Neural cell (in vitro differentiated cells): ENCODE data around the gene GALNT12. TPM values are rescaled to one million over a fixed set of nuclear protein-coding genes. Genes with fewer than 3 reads are reported as not detected.
A peak's percentile ranks its signal among the peaks of the same experiment; 100 is the strongest.

ENCODE experiments used
- H2AFZ ChIP-seq: fragments of 200-600, 300-800 bp; sonication (generic), shearing (Covaris generic); 2 replicates; pipeline ENCODE4 v1.6.0; 2014; ENCODE audit warnings: low read depth, mild to moderate bottlenecking, antibody characterized with exemption, low read length, moderate library complexity
- H3F3A ChIP-seq: fragments of 200-600 bp; shearing (Covaris generic); 2 replicates; pipeline ENCODE4 v1.6.1; 2016; ENCODE audit warnings: mild to moderate bottlenecking, moderate library complexity, mixed read lengths, antibody characterized with exemption, low read length; ENCODE audit not compliant: insufficient read depth, poor library complexity, severe bottlenecking
- H3K27ac ChIP-seq: fragments of 200-600, 300-800 bp; sonication (generic), shearing (Covaris generic); 2 replicates; pipeline ENCODE4 v1.5.1; 2014; ENCODE audit warnings: mild to moderate bottlenecking, low read length, moderate library complexity
- H3K27me3 ChIP-seq: fragments of 300-800, 200-600 bp; sonication (generic), shearing (Covaris generic); 2 replicates; pipeline ENCODE4 v1.6.0; 2014; ENCODE audit warnings: mild to moderate bottlenecking, low read depth, low read length, moderate library complexity; ENCODE audit not compliant: insufficient read depth
- H3K36me3 ChIP-seq: fragments of 300-800, 200-600 bp; sonication (generic), shearing (Covaris generic); 2 replicates; pipeline ENCODE4 v1.5.1; 2014; ENCODE audit warnings: mild to moderate bottlenecking, antibody characterized with exemption, low read length, moderate library complexity; ENCODE audit not compliant: insufficient read depth
- H3K4me2 ChIP-seq: fragments of 300-800, 200-600 bp; sonication (generic), shearing (Covaris generic); 2 replicates; pipeline ENCODE4 v1.6.0; 2014; ENCODE audit warnings: mild to moderate bottlenecking, low read length
- H3K4me3 ChIP-seq: fragments of 300-800, 200-600 bp; sonication (generic), shearing (Covaris generic); 2 replicates; pipeline ENCODE4 v1.5.1; 2014; ENCODE audit warnings: mild to moderate bottlenecking, low read length, moderate library complexity
- H3K79me2 ChIP-seq: fragments of 200-600 bp; shearing (Covaris generic); replicated peaks from 2 replicates; pipeline ENCODE4 v1.6.0; 2014; ENCODE audit warnings: mild to moderate bottlenecking, low read length, moderate library complexity; ENCODE audit not compliant: insufficient read depth
- H3K9ac ChIP-seq: fragments of 300-800, 200-600 bp; sonication (generic), shearing (Covaris generic); 2 replicates; pipeline ENCODE4 v1.6.1; 2016; ENCODE audit warnings: mild to moderate bottlenecking, low read length, mixed read lengths
- H3K9me2 ChIP-seq: fragments of 200-600 bp; shearing (Covaris generic); 2 replicates; pipeline ENCODE4 v1.6.1; 2016; ENCODE audit warnings: mild to moderate bottlenecking, low read length, mixed read lengths; ENCODE audit not compliant: insufficient read depth
- H3K9me3 ChIP-seq: fragments of 200-600, 300-800 bp; sonication (generic), shearing (Covaris generic); 2 replicates; pipeline ENCODE4 v1.6.1; 2016; ENCODE audit warnings: mild to moderate bottlenecking, mixed run types, low read length, moderate library complexity, mixed read lengths
- H4K20me1 ChIP-seq: fragments of 200-600 bp; shearing (Covaris generic); 2 replicates; pipeline ENCODE4 v1.6.1; 2016; ENCODE audit warnings: mild to moderate bottlenecking, mixed run types; ENCODE audit not compliant: insufficient read depth
- EP300 ChIP-seq: fragments of 450-650 bp; conservative IDR thresholded peaks from 2 replicates; pipeline ENCODE4 v1.6.1; 2014; ENCODE audit warnings: antibody characterized with exemption, mild to moderate bottlenecking, moderate library complexity; ENCODE audit not compliant: poor library complexity, severe bottlenecking
- EZH2 ChIP-seq: fragments of 200-600, 300-800 bp; shearing (Covaris generic), sonication (generic); IDR thresholded peaks from 2 replicates; pipeline ENCODE4 v1.6.1; 2014; ENCODE audit warnings: antibody characterized with exemption, low read length, borderline replicate concordance, mild to moderate bottlenecking; ENCODE audit not compliant: insufficient read depth, poor library complexity, severe bottlenecking
- MXI1 ChIP-seq: fragments of 450-650 bp; conservative IDR thresholded peaks from 2 replicates; pipeline ENCODE4 v1.6.1; 2014; ENCODE audit warnings: antibody characterized with exemption, mild to moderate bottlenecking; ENCODE audit not compliant: poor library complexity, severe bottlenecking
- POLR2AphosphoS5 ChIP-seq: IDR thresholded peaks from 2 replicates; pipeline ENCODE4 v1.6.1; 2012
- RAD21 ChIP-seq: fragments of 450-650 bp; conservative IDR thresholded peaks from 2 replicates; pipeline ENCODE4 v1.6.1; 2014; ENCODE audit warnings: antibody characterized with exemption, mild to moderate bottlenecking, moderate library complexity
- SMC3 ChIP-seq: fragments of 450-650 bp; conservative IDR thresholded peaks from 2 replicates; pipeline ENCODE4 v1.6.1; 2014; ENCODE audit warnings: antibody characterized with exemption, mild to moderate bottlenecking, moderate library complexity; ENCODE audit not compliant: poor library complexity
- TAF1 ChIP-seq: IDR thresholded peaks from 2 replicates; pipeline ENCODE4 v1.6.1; 2012; ENCODE audit warnings: low read depth
- polyA plus RNA-seq: library from polyadenylated mRNA; depleted of rRNA; stranded (reverse); fragments of >200 nt; gene quantifications from 2 replicates; pipeline ENCODE4 v1.2.3, GENCODE V29; 2014
- TF ChIP-seq, protein P1 (sequence below): IDR thresholded peaks from 2 replicates; pipeline ENCODE4 v1.6.1; 2012; ENCODE audit warnings: borderline replicate concordance
- TF ChIP-seq, protein P2 (sequence below): fragments of 450-650 bp; IDR thresholded peaks from 2 replicates; pipeline ENCODE4 v1.5.1; 2014; ENCODE audit warnings: antibody characterized with exemption, mild to moderate bottlenecking, moderate library complexity; ENCODE audit not compliant: poor library complexity, severe bottlenecking

The GALNT12 gene
- polyA plus RNA-seq, 1 donor from 2014 or later, result 8.4 TPM

DNA sequence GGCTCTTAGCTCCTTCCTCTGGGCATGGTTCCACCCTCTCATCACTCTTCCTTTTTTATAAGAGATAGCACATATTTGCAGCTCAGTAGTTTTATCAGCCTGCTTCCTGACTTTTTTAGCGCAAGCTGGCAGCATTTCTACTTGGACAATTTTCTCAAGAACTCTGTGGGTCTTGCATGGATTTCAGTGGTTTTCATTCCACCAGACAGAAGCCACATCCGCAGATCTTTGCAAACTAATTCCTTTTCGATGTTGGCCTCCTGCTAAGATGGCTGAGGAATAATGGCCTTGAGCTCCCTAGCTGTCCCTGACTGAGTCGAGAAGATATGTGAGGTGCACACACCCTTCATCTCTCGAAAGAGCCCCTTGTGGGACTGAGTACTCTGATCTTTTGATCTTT lies 49.5 kb downstream of the GALNT12 start:
- no peak overlapping the region for H3K4me2 ChIP-seq
- no peaks in the 10 kb centered on the region for H3K9me2 ChIP-seq
- H3F3A ChIP-seq, result no peaks in the 10 kb centered on the region
- H2AFZ ChIP-seq, result no peak overlapping the region
- H3K4me3 ChIP-seq, result no peak overlapping the region
- no peaks in the 10 kb centered on the region for H4K20me1 ChIP-seq
- no peaks in the 10 kb centered on the region for H3K27me3 ChIP-seq
- H3K9me3 ChIP-seq, result peaks cover 5% of the 10 kb centered on the region
- H3K9ac ChIP-seq, result no peak overlapping the region
- H3K36me3 ChIP-seq, result no peaks in the 10 kb centered on the region
- no peak overlapping the region for H3K27ac ChIP-seq
- TF ChIP-seq MXI1 (no peak), POLR2AphosphoS5 (no peak), TAF1 (no peak), SMC3 (no peak), RAD21 (no peak), EZH2 (no peak)
- H3K79me2 ChIP-seq, result no peaks in the 10 kb centered on the region

DNA sequence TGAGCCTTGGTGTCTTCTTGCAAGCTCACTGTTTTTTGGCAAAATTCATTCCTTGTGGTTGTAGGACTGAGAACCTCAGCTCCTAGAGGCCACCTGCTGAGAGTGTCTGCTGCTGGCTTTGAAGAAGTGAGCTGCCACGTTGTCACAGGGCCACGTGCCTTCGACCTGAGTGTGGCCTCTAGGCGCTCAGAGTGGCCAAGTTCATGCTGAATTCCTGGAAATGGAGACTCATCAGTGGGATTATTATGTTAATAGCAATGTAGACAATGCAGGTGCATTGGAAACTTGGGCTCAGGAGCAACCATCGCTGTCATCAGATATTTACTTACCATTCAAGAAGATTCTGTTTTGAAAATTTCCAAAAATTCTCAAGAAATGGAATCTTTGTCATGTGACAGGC lies 52.5 kb downstream of the GALNT12 start:
- H3K9ac ChIP-seq, result no peak overlapping the region
- no peaks in the 10 kb centered on the region for H3K27me3 ChIP-seq
- H2AFZ ChIP-seq, result no peak overlapping the region
- no peaks in the 10 kb centered on the region for H4K20me1 ChIP-seq
- no peaks in the 10 kb centered on the region for H3K79me2 ChIP-seq
- H3K4me3 ChIP-seq, result no peak overlapping the region
- peaks cover 5% of the 10 kb centered on the region for H3K9me3 ChIP-seq
- no peak overlapping the region for H3K4me2 ChIP-seq
- no peak overlapping the region for H3K27ac ChIP-seq
- TF ChIP-seq EZH2 (no peak), EP300 (no peak), SMC3 (no peak), POLR2AphosphoS5 (no peak), RAD21 (no peak), MXI1 (no peak)
- TF ChIP-seq, protein P1, sequence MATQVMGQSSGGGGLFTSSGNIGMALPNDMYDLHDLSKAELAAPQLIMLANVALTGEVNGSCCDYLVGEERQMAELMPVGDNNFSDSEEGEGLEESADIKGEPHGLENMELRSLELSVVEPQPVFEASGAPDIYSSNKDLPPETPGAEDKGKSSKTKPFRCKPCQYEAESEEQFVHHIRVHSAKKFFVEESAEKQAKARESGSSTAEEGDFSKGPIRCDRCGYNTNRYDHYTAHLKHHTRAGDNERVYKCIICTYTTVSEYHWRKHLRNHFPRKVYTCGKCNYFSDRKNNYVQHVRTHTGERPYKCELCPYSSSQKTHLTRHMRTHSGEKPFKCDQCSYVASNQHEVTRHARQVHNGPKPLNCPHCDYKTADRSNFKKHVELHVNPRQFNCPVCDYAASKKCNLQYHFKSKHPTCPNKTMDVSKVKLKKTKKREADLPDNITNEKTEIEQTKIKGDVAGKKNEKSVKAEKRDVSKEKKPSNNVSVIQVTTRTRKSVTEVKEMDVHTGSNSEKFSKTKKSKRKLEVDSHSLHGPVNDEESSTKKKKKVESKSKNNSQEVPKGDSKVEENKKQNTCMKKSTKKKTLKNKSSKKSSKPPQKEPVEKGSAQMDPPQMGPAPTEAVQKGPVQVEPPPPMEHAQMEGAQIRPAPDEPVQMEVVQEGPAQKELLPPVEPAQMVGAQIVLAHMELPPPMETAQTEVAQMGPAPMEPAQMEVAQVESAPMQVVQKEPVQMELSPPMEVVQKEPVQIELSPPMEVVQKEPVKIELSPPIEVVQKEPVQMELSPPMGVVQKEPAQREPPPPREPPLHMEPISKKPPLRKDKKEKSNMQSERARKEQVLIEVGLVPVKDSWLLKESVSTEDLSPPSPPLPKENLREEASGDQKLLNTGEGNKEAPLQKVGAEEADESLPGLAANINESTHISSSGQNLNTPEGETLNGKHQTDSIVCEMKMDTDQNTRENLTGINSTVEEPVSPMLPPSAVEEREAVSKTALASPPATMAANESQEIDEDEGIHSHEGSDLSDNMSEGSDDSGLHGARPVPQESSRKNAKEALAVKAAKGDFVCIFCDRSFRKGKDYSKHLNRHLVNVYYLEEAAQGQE, result no peak
- TF ChIP-seq, protein P2, sequence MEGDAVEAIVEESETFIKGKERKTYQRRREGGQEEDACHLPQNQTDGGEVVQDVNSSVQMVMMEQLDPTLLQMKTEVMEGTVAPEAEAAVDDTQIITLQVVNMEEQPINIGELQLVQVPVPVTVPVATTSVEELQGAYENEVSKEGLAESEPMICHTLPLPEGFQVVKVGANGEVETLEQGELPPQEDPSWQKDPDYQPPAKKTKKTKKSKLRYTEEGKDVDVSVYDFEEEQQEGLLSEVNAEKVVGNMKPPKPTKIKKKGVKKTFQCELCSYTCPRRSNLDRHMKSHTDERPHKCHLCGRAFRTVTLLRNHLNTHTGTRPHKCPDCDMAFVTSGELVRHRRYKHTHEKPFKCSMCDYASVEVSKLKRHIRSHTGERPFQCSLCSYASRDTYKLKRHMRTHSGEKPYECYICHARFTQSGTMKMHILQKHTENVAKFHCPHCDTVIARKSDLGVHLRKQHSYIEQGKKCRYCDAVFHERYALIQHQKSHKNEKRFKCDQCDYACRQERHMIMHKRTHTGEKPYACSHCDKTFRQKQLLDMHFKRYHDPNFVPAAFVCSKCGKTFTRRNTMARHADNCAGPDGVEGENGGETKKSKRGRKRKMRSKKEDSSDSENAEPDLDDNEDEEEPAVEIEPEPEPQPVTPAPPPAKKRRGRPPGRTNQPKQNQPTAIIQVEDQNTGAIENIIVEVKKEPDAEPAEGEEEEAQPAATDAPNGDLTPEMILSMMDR, result no peak
- no peaks in the 10 kb centered on the region for H3K36me3 ChIP-seq
- no peaks in the 10 kb centered on the region for H3F3A ChIP-seq
- no peaks in the 10 kb centered on the region for H3K9me2 ChIP-seq

DNA sequence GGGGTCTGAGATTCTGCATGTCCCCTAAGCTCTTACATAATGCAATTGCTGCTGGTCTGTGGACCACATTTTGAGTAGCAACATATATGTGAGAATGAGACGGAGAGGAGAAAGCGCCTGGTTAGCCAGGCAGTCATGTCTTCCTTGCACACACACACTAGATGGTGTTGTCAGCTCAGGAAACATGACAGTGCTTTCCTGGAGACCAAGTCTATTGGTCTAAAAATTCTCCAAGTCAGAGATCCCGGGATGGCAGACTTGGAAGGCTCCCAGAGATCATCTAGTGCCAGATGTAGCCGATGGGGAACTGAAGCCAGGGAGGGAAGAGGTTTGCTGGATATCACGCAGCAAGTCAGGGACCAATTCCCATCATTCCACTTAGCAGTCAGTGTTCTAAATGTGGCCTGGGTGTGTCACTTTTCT lies 53.4 kb downstream of the GALNT12 start:
- Histone ChIP-seq H3K9ac (no peak overlapping the region), H2AFZ (no peak overlapping the region), H4K20me1 (no peaks in the 10 kb centered on the region), H3K9me3 (peaks cover 5% of the 10 kb centered on the region), H3K4me2 (no peak overlapping the region), H3K9me2 (no peaks in the 10 kb centered on the region), H3K4me3 (no peak overlapping the region), H3K27me3 (no peaks in the 10 kb centered on the region), H3F3A (no peaks in the 10 kb centered on the region), H3K27ac (no peak overlapping the region), H3K36me3 (no peaks in the 10 kb centered on the region), H3K79me2 (no peaks in the 10 kb centered on the region)
- TF ChIP-seq, protein P1, result no peak
- TF ChIP-seq MXI1 (no peak), TAF1 (no peak), EP300 (no peak), SMC3 (peak; percentile 19), RAD21 (peak; percentile 38), POLR2AphosphoS5 (no peak), EZH2 (no peak)
- TF ChIP-seq, protein P2, result peak; percentile 26
